Loucy (cell line): ENCODE measurements around the gene GAPDH.

Source experiments
- CTCF ChIP-seq: fragments of 200-600 bp; sonication (generic); conservative IDR thresholded peaks from 2 replicates; pipeline ENCODE4 v1.5.1; 2014; ENCODE audit warnings: mild to moderate bottlenecking, antibody characterized with exemption, low read length
- EZH2phosphoT487 ChIP-seq: fragments of 200-600 bp; IDR thresholded peaks from 2 replicates; pipeline ENCODE4 v1.6.1; 2018; ENCODE audit warnings: antibody characterized with exemption, mild to moderate bottlenecking, moderate library complexity, borderline replicate concordance

GRCh38 chr12:6584293-6584692 is 50.0 kb downstream of the GAPDH start:
- no peak for TF ChIP-seq CTCF
- TF ChIP-seq EZH2phosphoT487, result no peak
